NCI-H2081 (cell line): ENCODE measurements around the gene OR6B1.

ENCODE experiments used
- DNase-seq, 2 experiments: peaks; one replicate each; lab custom pipeline; 2025; lab: John Stamatoyannopoulos, UW

OR6B1 gene

DNA sequence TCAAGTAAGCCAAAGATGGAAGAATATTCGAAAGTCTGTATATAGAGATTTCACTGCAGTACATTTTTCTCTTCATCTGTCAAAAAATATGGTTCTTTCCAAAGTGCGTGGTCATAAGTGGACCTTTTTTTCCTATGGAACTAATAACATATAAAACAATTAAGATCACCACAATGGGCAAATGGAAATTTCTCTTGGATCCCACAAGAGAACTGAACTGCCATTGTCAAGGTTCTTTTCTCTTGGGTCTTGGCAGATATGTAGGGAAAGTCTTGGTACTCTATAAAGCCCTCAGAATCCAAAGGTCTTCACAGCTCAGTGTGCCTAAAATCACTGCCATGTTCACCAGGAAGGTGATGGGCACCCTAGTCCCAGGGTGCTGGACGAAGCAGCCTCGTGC lies at the start of gene OR6B1:
OR6B1 (plus strand) TSS at position 301 of the 400 bp plus-strand sequence. CDS start 3,677 bp downstream, outside the sequence.
- no peak for DNase-seq

DNA sequence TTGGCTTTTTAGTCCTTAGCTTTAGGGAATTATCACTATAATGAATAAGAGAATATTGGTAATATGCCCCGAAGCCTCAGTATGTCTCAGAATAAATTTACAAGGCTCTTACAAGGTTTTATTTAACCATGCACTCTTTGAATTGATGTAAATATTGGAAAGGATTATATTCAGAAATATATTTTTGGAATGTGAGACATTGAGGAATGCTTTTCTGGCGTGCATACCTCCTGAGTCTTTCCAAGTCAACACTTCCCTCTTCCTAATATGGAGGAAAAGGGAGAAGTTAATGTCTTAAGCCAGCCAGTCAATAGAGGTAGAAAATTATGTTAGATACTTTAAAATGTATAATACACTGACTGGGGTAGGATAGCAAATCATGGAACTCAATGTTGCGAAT lies 46.7 kb upstream of the OR6B1 start:
- no peak for DNase-seq

DNA sequence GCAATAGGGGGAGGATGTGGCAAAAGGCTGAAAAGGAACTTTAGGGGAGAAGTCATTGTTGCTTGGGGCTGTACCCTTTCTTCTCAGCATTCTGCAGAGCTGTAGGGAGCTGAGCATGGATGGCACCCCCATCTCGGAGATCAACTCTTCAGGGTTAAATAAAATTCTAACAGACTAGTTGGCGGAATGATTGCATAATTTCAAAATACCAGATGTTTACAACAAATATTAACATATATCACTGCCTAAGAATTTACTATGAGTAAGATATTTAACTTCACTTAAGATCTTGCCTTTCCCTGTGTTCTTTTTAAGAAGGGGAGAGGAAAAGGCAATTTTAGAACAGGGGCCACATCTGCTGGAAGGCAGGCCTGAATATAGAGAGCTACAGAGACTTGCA lies 46.0 kb upstream of the OR6B1 start:
- DNase-seq = no peak

DNA sequence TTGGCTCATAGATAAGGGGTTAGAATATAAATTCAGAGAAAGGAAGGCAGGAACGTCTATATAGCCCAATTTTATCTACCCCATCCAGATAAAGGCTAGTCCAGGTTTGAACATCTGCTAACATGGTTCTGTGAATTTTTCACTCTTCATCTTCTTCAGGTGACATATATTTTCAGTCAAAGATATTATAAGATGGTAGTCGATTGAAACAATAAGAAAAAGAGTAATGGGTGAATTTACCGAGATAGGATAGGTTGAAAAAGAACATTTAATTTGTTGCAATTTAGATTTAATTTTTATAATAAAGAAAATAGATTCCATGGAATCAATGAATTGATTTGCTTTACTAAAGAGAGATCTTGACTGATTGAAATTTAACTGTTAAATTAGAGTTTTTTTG lies 45.6 kb upstream of the OR6B1 start, which contains the start of gene OR2F1:
OR2F1 (plus strand) TSS at position 301 of the 400 bp plus-strand sequence. CDS start 5,127 bp downstream, outside the sequence.
- DNase-seq = no peak

DNA sequence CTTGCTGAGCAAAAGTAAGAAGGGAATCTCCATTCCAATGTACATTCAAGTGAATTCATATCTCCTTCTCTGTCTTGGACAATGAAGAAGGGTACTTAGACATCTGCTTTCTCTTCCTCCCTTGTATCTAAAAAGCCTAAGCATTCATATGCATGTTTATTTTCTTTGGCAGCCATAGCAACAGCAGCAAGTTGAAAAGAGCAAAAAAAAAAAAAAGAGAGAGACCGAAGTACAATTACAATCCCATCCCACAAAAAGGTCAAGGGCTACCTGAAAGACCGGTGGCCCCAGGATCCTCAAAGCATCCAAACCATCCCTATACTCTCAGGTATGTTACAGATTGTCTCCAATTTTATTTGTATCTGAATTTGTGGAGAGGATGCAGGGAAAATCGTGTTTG lies 41.3 kb upstream of the OR6B1 start:
- no peak for DNase-seq

DNA sequence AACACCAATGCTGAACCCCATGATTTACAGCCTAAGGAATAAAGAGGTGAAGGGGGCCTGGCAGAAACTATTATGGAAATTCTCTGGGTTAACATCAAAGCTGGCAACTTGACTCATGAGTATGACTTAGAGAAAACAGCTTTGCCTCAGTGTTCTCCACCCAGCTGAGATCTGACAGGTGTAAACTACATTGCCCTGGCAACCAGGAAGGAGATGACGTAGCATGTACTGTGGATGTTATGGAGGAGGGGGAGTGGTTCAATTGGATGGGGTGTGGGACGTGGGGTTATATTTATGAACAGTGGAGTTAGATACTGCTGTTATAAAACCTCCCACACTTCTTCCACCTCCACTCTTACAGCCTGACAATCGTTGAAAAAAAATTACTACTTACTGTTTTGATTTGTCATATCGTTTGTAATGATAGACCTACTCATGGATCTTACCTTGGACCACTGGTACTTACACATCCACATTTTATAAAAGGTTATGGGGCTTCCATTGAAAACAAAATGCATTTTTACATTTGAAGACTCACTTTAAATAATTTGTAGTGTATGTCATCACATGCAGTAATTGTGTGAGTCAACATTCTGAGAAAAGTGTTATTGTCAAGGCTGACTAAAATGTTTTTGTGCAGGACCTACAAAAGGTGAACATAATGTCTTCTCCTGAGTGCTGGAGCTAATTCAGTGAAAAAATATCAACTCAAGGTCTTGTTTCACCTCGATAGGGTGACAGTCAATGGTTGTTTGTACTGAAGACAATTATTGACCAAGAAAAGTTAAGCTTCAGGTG lies 39.1 kb upstream of the OR6B1 start:
- DNase-seq = no peak

DNA sequence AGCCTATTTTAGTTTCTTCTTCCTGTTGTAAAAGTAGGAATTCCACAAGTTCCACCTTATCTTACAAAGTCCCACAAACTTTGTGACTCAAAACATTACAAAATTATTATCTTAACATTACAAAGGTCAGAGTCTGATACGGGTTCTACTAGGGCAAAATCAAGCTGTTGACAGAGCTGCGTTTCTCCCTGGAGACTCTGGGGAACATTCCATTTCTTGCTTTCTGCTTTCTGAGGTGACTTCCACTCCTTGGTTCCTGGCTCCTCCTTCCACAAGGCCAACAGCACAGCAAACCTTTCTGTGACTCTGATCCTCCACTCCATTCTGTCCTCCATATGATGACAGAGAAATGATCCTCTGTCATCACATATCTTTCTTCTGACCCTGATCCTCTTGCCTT lies 34.8 kb upstream of the OR6B1 start:
- no peak for DNase-seq

DNA sequence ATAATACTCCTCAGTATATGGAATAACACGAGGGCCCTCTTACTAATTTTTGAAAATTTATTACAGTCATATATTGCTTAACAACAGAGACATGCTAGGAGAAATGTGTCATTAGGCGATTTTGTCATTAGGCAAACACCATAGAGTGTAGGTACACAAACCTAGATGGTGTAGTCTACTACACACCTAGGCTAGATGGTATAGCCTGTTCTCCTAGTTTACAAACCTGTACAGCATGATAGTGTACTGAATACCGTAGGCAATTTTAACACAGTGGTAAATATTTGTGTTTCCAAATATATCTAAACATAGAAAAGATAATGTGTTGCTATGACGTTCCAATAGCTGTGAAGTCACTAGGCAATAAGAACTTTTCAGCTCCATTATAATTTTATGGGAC lies 32.7 kb upstream of the OR6B1 start:
- no peak for DNase-seq

DNA sequence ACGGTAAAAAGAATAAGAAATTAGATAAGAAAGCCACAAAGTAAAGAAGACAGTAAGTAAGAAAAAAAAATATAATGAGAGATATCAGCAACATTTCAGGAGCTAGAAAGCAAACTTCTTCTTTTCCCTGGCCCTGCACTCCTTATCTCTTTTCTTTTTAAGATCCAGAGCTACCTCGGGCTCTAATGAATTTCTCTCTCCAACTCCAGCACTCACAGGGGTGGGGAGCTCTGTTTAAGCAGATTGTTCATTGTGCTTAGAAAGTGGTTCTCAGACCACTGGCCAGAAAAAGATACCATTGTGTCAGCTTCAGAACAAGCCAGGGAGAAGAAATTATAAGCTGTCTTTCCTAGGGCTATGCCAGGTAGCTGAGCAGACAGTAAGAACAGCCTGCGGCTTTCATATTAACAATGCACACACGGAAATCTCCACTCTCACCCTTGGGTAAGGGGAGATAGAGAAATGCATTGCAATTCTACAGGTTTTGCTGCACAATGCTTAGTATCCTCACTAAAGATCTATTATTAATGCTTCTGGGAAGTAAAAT lies 26.2 kb upstream of the OR6B1 start:
- no peak for DNase-seq

DNA sequence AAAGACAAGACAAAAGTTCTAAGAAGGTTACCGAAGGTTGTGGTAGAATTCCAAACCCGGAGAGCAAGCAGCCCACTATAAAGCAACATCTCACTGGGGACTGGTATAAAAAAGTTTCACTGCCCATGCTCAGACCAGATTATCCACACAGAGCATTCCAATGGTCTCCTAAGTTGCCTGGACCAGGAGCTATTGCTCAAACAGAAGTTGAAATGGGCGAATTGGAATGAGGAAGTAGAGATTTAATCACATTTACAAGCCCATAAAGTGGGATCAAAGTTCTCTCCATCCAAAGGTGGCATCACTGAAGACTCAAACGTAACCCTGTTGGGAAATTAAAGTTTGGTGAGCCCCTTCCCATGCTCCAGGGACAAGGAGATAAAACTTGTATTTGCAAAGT lies 25.7 kb upstream of the OR6B1 start:
- no peak for DNase-seq

DNA sequence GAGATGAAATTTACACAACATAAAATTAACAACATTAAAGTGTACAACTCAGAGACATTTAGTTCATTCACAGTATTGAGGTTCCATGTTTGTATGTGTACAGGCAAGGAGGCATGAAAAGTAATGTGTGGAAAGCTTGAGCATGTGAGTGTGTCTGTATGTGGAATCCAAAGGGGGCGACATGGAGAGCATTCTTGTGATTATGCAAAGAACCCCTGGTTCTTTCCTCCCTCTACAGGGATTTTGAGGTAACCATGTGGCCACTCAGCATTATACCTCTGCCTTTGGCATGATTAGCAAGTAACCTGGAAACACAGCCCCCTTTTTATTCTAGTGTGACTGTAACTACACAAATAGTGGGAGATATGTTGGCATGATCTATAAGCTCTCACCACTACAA lies 24.5 kb upstream of the OR6B1 start:
- no peak for DNase-seq

DNA sequence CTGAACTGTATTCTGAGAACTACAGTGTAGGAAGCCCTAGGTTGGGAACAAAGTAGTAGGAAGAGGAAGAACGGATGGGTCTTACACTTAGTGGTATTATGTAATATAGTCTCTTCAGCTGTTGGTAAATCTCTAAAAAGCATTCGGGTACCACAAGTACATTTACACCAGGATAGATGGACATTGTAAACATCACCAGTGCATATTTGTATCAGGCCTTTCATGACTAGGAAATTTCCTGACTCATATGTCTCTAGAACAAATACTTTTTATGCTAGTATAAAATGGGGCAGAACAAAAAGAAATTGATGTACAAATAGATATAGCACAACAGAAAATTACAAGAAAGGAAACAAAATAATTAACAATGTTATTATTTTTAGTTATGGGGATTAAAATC lies 21.5 kb upstream of the OR6B1 start:
- no peak for DNase-seq

DNA sequence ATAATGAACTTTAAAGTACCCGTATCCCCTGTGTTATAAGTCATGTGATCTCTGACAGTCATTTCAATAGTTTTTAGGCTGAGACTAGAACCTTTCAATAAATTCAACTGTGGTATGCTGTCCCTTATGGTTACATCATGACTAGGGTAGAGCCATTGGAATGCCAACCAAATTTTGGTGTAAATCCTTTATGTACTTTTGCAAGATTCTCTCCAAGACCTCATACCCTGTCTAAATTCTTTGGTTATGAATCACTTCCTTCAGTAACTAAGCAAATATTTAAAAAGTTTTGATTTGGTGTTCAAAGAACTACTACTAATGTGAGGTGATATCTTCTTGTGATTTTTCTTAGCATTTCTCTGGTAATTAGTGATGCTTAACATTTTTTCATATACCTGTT lies 20.8 kb upstream of the OR6B1 start:
- DNase-seq = no peak

DNA sequence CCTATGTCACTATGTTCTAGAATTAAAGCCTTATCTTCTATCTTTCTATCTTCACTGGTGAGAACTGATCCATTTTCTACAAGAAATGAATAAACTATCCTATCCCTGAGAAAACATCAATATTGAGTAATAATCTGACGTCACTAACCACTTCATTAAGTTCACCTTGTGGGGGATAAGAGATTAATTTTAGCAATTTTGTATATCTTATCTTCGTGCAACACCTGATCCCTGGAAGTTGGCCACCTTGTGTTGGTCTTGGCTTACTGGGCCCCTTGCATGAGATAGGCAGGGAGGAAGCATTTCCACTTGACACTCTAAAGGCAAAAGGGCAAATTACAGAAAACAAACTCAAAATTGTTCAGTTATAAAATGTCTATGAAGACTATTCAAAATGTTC lies 20.1 kb upstream of the OR6B1 start:
- DNase-seq = no peak

DNA sequence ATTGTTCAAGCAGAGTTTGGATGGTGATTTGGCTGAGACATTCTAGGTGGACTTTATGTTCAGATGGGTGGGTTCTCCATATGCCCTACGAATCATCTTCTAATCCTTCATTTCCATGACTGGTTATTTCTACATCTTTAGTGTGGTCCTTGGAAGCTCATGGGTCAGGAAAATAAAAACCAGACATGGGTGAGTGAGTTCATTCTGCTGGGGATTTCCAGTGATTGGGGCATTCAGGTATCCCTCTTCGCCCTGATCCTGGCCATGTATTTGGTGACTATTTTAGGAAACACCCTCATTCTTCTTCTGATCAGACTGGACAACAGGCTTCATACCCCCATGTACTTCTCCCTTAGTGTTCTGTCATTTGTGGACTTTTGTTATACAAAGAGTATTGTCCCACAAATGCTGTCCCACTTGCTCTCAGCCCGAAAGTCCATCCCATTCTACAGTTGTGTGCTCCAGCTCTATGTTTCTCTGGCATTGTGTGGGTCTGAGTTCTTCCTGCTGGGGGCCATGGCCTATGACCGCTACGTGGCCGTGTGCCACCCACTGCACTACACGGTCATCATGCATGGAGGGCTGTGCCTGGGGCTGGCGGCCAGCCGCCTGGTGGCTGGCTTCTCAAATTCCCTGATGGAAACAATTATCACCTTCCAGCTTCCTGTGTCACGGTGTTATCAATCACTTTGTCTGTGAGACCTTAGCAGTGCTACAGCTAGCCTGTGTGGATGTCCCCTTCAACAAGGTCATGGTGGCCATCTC lies 19.2 kb upstream of the OR6B1 start:
- DNase-seq = no peak

DNA sequence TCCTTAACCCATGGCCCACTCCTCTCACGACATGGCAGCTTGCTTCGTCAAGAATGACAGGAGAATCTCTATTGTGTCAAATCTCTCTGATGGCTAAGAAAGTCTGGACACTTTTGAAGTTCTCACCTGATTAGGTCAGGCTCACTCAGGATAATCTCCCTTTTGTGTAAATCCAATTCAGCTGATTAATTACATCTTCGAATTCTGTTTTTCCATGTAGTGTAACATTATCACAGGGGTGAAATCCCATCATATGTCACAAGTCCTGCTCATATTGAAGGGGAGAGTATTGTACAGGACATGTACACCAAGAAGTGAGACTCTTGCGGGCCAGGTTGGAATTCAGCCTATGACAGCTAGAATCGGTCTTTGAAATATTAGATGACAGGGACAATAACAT lies 16.2 kb upstream of the OR6B1 start:
- no peak for DNase-seq

DNA sequence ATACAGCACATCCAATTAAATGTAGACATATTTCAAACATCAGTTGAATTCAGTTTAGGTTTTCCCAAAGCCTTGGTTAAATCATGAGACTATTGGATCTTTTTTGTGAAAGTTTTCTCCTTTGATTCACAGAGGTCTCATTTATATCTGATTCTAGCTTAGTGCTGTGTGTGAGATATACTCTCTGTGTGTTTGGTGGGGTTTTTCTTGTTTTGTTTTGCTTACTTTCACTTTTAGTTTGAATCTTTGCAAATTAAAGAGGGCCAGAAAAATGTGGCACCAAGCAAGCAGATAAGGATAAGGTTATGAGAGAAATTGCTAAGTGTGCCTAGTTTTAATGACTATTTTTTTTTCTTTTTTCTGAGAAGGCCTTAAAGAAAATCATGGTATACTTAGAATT lies 12.6 kb upstream of the OR6B1 start:
- no peak for DNase-seq

DNA sequence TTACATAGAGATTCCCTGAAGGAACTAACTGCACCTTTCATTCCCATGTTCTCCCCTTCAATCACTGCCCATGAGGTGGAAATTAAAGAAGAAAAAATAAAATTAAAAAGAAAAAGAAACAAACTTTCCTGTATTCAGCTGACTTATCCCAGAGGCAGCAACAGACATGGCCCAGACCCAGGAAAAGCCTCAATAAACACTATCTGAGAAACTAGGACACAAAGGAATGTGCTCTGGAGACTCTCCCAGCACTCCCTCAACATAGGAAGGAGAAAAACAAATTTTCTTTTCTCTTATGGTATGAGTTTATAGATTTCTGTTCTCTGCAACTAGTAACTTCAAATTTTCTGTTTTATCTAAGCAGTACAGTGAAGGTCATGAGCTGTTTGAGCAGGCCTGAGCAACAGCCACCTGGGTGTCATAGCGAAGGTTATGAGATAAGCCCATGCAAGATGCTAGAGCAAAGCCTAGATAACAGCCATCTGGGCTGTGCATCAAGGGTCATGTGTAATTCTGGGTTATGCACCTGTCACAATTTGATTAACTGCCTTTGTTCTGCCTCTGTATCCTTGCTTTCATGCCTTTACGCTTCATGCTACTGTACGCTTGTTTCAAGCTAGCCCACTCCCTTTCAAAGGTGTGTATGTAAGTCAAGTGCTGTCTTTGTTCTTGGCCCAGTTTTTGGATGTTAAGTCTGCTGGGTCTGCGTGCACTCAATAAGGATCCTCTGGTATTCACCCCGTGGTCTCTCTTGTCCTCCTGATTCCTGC lies 11.0 kb upstream of the OR6B1 start:
- no peak for DNase-seq

DNA sequence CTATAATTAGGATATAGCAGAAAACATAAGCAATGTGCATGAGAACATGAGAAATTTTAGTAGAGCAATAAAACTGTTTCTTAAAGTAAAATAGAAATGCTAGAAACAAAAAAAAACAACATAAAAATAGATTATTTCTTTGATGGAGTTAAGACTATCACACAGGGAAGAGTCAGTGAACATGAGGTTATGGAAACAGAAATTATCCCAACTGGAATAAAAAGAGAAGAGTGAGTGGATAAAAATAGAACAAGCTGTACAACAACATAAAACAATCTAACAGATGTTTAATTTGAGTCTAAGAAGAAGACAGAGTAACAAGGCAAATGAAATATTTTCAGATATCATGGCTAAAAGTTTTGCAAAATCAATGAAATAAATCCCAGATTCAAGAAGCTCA lies 7.5 kb upstream of the OR6B1 start:
- no peak for DNase-seq

DNA sequence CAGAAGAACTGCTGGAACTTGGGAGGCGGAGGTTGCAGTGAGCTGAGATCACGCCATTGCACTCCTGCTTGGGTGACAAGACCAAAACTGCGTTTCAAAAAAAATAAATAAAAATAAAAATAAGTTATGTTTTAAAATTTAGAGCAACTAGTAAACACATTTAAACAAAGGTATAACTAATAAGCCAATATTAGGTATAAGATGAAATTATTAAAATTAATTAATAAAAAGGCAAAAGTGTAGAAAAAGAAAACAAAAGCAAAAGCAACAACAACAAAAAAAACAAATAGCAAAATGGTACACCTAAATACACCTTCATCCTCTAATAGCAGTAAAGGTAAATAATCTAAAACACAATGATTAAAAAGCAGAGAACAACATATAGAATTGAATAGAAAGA lies 6.2 kb upstream of the OR6B1 start:
- DNase-seq = no peak

DNA sequence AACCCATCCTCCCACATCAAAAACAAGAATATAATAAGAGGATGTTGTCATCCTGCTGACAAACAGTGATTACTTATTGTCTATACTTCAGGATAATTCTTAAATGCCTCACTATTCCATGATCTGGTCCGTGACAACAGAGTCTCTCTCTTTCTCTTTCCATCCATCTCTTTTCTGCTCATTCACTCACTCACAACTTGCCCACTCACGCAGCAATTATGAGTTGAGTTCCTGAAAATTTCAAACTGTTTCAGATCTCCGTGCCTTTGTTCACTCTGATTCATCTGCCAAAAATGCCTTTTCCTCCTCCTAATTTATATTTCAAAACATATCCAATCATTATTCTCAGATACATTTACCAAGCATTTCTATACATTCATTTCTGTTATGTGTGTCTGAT lies 1.4 kb downstream of the OR6B1 start:
- no peak for DNase-seq

DNA sequence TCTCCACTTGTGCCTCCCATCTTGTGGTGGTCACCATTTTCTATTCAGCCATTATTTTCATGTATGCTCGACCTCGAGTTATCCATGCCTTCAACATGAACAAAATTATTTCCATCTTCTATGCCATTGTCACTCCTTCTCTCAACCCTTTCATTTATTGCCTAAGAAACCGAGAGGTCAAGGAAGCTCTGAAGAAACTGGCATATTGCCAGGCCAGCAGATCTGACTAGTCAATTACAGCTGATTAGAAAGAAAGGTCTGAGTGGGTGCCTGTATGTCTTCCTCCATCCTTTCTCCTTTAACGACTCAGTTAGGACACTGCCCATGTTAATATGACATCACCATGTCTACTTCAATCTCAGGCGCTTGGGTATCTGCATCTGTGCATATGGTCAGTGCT lies 4.6 kb downstream of the OR6B1 start:
- no peak for DNase-seq
